ENCODE measurements around the gene NRG3.

The NRG3 gene

DNA sequence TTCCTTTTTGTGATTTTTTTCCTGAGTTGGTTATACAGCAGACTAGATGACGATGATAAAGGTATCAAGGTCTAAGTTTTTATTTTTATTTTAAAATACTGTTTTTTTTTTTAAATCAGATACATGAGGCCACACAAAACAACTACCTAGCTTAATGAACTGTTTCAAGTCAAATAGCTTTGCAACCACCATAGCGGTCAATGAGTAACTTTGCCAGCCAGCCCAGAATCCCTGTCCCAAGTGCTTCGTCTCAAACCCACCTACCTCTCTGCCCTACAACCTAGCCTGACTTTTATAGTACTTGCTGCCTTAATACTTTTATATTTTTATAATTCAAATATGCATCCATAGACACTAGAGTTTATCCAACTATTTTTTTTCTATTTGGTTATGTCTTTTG, 676.5 kb downstream of the NRG3 start:
- H3K4me3 ChIP-seq (replicated peaks; ENCODE audit: low read depth, low read length) = no peak overlapping the region
- DNase-seq (ENCODE audit: extremely low read depth, low read depth) = no peak
- TF ChIP-seq CTCF (IDR thresholded peaks at IDR 0.05; ENCODE audit: low read depth, low read length, missing control alignments) = no peak

GRCh38 chr10:82552267-82552666, 677.3 kb downstream of the NRG3 start:
- no peak overlapping the region for H3K4me3 ChIP-seq (replicated peaks; ENCODE audit: low read depth, low read length)
- DNase-seq (ENCODE audit: extremely low read depth, low read depth) = no peak
- TF ChIP-seq CTCF (IDR thresholded peaks at IDR 0.05; ENCODE audit: low read depth, low read length, missing control alignments) = no peak

DNA sequence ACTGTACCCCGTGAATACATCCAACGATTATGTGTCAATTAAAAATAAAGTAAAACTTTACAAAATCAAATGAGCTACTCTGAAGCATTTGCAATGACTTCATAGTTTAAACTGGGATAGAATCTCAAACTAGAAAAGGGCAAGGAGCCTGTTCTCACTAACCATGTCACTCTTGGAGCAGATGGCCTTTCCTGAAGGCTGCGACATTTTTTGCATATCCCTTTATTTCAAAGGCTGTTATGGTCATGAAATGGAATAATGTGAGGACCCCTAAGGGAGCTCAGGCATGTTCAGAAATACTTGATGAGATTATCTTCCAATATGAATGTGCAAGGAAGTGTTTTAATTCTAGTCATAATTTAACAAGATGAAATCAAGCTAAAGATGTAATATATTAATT, 679.4 kb downstream of the NRG3 start:
- TF ChIP-seq CTCF (IDR thresholded peaks at IDR 0.05; ENCODE audit: low read depth, low read length, missing control alignments) = no peak
- no peak overlapping the region for H3K4me3 ChIP-seq (replicated peaks; ENCODE audit: low read depth, low read length)
- no peak for DNase-seq (ENCODE audit: extremely low read depth, low read depth)

DNA sequence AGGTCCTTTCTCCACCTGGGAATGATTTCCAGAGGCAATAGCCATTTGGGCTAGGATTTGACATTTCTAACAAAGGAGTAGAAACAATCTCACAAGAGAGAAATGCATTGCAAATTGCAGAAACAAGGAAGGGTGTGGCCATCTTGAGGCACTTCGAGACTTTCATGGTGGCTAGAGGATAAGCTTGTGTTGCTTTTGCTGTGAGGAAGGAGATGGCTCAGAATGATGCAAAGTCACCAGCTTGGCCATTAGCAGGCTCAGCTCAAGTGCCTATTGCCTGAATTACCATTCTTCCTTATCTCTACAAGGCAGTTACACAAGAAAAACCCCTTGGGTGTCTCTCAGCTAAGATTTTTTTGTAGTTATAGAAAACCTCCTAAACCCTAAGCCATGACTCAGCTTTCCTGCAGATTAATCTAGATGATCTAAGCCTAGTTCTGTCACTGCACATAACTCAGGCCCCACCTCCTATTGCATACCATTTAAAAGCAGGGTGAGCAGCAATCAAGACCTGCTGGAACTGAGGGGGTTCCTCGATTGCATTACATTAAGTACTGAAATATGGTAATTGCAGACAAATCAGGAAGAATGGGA, 683.1 kb downstream of the NRG3 start:
- TF ChIP-seq CTCF (IDR thresholded peaks at IDR 0.05; ENCODE audit: low read depth, low read length, missing control alignments) = no peak
- no peak overlapping the region for H3K4me3 ChIP-seq (replicated peaks; ENCODE audit: low read depth, low read length)
- no peak for DNase-seq (ENCODE audit: extremely low read depth, low read depth)

- no peak for TF ChIP-seq CTCF (IDR thresholded peaks at IDR 0.05; ENCODE audit: low read depth, low read length, missing control alignments)
- no peak overlapping the region for H3K4me3 ChIP-seq (replicated peaks; ENCODE audit: low read depth, low read length)
- no peak for DNase-seq (ENCODE audit: extremely low read depth, low read depth)
Measured at GRCh38 chr10:82564353-82565196, 689.6 kb downstream of the NRG3 start.

GRCh38 chr10:82565197-82565575, 690.2 kb downstream of the NRG3 start:
- TF ChIP-seq CTCF (IDR thresholded peaks at IDR 0.05; ENCODE audit: low read depth, low read length, missing control alignments) = no peak
- H3K4me3 ChIP-seq (replicated peaks; ENCODE audit: low read depth, low read length) = no peak overlapping the region
- DNase-seq (ENCODE audit: extremely low read depth, low read depth) = no peak
